VCaP (cell line): Measurements from ENCODE around the gene BCL11B.

Experiments used
- H3K27ac ChIP-seq: fragments of 450-650 bp; 2 replicates; pipeline ENCODE4 v1.5.1; 2017
- CTCF ChIP-seq: fragments of 450-650 bp; conservative IDR thresholded peaks from 2 replicates; pipeline ENCODE4 v1.5.1; 2017; ENCODE audit warnings: mild to moderate bottlenecking, moderate library complexity

BCL11B gene

GRCh38 chr14:99143793-99144192 lies 128.2 kb downstream of the BCL11B start:
- no peak overlapping the region for H3K27ac ChIP-seq
- TF ChIP-seq CTCF, result no peak

- no peak overlapping the region for H3K27ac ChIP-seq
- no peak for TF ChIP-seq CTCF
Observed at GRCh38 chr14:99143126-99143525, 128.9 kb downstream of the BCL11B start.

- H3K27ac ChIP-seq, result no peak overlapping the region
- no peak for TF ChIP-seq CTCF
Observed at GRCh38 chr14:99141236-99141635, 130.8 kb downstream of the BCL11B start.

GRCh38 chr14:99138999-99139865 lies 132.8 kb downstream of the BCL11B start:
- H3K27ac ChIP-seq, result no peak overlapping the region
- TF ChIP-seq CTCF, result no peak

- H3K27ac ChIP-seq, result no peak overlapping the region
- no peak for TF ChIP-seq CTCF
Observed at GRCh38 chr14:99137913-99138571, 134.0 kb downstream of the BCL11B start.

- H3K27ac ChIP-seq, result no peak overlapping the region
- no peak for TF ChIP-seq CTCF
Observed at GRCh38 chr14:99137001-99137700, 134.8 kb downstream of the BCL11B start.

- H3K27ac ChIP-seq, result no peak overlapping the region
- no peak for TF ChIP-seq CTCF
Observed at GRCh38 chr14:99136401-99136800, 135.6 kb downstream of the BCL11B start.
